Measurements from ENCODE around the gene SMPD2.

The SMPD2 gene

GRCh38 chr6:109490713-109491112 is 50.2 kb downstream of the SMPD2 start:
- DNase-seq (ENCODE audit: low read depth, low spot score) = no peak
- Histone ChIP-seq H3K36me3 (ENCODE audit: insufficient read depth, low read length) (no peaks in the 10 kb centered on the region), H3K4me3 (no peak overlapping the region), H3K9ac (ENCODE audit: insufficient read length) (no peak overlapping the region), H3K27ac (no peak overlapping the region), H3K9me3 (ENCODE audit: low read depth, low read length) (no peaks in the 10 kb centered on the region)
- TF ChIP-seq EZH2 (IDR thresholded peaks at IDR 0.05) = no peak
- TF ChIP-seq POLR2AphosphoS5 (IDR thresholded peaks at IDR 0.05; ENCODE audit: borderline replicate concordance, low read depth, low read length) = no peak
- no peak for TF ChIP-seq FOXP2 (optimal IDR thresholded peaks at IDR 0.05; ENCODE audit: control extremely low read depth, extremely low read length, insufficient read depth)

- H3K4me3 ChIP-seq = peak overlapping the region; percentile 12; the same call in 1 of the 2 replicates
These were observed 50.8 kb downstream of the SMPD2 start for GRCh38 chr6:109491207-109491938.

More at GRCh38 chr6:109491207-109491938, 50.8 kb downstream of the SMPD2 start:
- no peak for TF ChIP-seq FOXP2 (optimal IDR thresholded peaks at IDR 0.05; ENCODE audit: control extremely low read depth, extremely low read length, insufficient read depth)
- no peak for TF ChIP-seq EZH2 (IDR thresholded peaks at IDR 0.05)
- no peak; the same call in 1 of the 2 replicates for TF ChIP-seq POLR2AphosphoS5 (IDR thresholded peaks at IDR 0.05; ENCODE audit: borderline replicate concordance, low read depth, low read length)
- DNase-seq (ENCODE audit: low read depth, low spot score) = no peak
- Histone ChIP-seq H3K36me3 (ENCODE audit: insufficient read depth, low read length) (no peaks in the 10 kb centered on the region), H3K9ac (ENCODE audit: insufficient read length) (no peak overlapping the region), H3K27ac (peak overlapping the region; percentile 29; the same call in 1 of the 2 replicates), H3K9me3 (ENCODE audit: low read depth, low read length) (no peaks in the 10 kb centered on the region)
